OCI-LY7 (cell line): ENCODE data around the gene PHGDH.

Experiments
- EZH2phosphoT487 ChIP-seq: fragments of 200-600 bp; sonication (generic); IDR thresholded peaks from 2 replicates; pipeline ENCODE4 v1.6.1; 2018; ENCODE audit warnings: low read depth, borderline replicate concordance, mild to moderate bottlenecking, mixed run types, antibody characterized with exemption, low read length, moderate library complexity, mixed read lengths
- TF ChIP-seq, protein P1 (sequence below): fragments of 200-600 bp; sonication (generic); conservative IDR thresholded peaks from 2 replicates; pipeline ENCODE4 v1.5.1; 2014; ENCODE audit warnings: mild to moderate bottlenecking, antibody characterized with exemption, low read length, moderate library complexity, mixed read lengths

DNA sequence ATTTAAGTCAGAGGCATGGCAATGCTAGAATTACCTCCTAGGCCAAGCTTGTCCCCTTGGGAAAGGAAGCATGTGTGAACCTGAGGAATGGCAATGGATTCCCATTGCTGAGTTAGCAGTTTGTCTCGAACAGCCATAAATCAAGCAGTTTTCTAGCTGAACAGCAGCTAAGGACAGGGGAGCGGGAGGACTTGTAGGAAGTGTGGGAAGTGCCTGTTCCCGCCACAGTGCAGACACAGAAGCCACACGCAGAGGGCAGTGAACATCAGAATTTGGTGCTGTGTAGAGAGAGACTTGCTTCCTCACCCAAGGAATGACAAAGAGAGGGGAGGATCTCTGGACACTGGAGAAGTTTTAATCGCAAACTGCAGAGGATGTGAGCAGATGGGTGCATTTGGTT lies 3.8 kb downstream of the PHGDH start:
- TF ChIP-seq, protein P1, sequence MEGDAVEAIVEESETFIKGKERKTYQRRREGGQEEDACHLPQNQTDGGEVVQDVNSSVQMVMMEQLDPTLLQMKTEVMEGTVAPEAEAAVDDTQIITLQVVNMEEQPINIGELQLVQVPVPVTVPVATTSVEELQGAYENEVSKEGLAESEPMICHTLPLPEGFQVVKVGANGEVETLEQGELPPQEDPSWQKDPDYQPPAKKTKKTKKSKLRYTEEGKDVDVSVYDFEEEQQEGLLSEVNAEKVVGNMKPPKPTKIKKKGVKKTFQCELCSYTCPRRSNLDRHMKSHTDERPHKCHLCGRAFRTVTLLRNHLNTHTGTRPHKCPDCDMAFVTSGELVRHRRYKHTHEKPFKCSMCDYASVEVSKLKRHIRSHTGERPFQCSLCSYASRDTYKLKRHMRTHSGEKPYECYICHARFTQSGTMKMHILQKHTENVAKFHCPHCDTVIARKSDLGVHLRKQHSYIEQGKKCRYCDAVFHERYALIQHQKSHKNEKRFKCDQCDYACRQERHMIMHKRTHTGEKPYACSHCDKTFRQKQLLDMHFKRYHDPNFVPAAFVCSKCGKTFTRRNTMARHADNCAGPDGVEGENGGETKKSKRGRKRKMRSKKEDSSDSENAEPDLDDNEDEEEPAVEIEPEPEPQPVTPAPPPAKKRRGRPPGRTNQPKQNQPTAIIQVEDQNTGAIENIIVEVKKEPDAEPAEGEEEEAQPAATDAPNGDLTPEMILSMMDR: no peak
- TF ChIP-seq EZH2phosphoT487: no peak
